ENCODE results near the gene SENP1. TPM values are rescaled to one million over a fixed set of nuclear protein-coding genes. Genes with fewer than 3 reads are reported as not detected.

The SENP1 gene
- total RNA-seq, 1 experiment from 2014 or later: 28.8 TPM

- Mint-ChIP-seq H3K4me1 (peaks cover 20 to 21% of the 10 kb centered on the region in 2 experiments), H3K27me3 (ENCODE audit: low read depth) (no peaks in the 10 kb centered on the region), H3K9me3 (no peaks in the 10 kb centered on the region), H3K27ac (no peak overlapping the region), H3K4me3 (no peak overlapping the region), H3K36me3 (ENCODE audit: insufficient read depth in 1 of 3, low read depth in 3 of 3) (peaks cover 11 to 49% (median 39%) of the 10 kb centered on the region in 3 experiments; a peak in 6 of 7 replicates)
- Histone ChIP-seq H2BK12ac (ENCODE audit: insufficient read length, low read depth, low read length) (no peak overlapping the region), H3K4me2 (ENCODE audit: insufficient read depth, insufficient read length, low read length) (no peak overlapping the region), H3K23me2 (ENCODE audit: insufficient read length, low read depth, low read length, poor library complexity, severe bottlenecking) (peaks cover 8% of the 10 kb centered on the region), H3K18ac (ENCODE audit: insufficient read length, low read depth, low read length) (no peak overlapping the region), H3K4me1 (ENCODE audit: insufficient read depth, low read length) (no peaks in the 10 kb centered on the region; the same call in 1 of the 2 replicates), H2BK15ac (ENCODE audit: low read depth, low read length) (no peak overlapping the region), H2BK20ac (ENCODE audit: low read depth, low read length, poor library complexity, severe bottlenecking) (no peak overlapping the region), H3K27ac (ENCODE audit: insufficient read length, low read depth, low read length) (no peak overlapping the region), H3K79me2 (ENCODE audit: insufficient read depth, low read length) (peaks cover 6% of the 10 kb centered on the region; the same call in 1 of the 2 replicates), H3K27me3 (ENCODE audit: insufficient read depth, low read length) (no peaks in the 10 kb centered on the region), H3K56ac (ENCODE audit: insufficient read length, low read depth, low read length) (no peak overlapping the region), H3T11ph (ENCODE audit: low read length) (no peak overlapping the region), H4K5ac (ENCODE audit: insufficient read length, low read depth, low read length) (no peak overlapping the region), H2BK5ac (ENCODE audit: insufficient read length, low read length) (no peak overlapping the region), H3K14ac (ENCODE audit: insufficient read depth, low read length) (no peak overlapping the region), H2AK5ac (ENCODE audit: insufficient read length, low read length) (no peak overlapping the region), H2BK120ac (ENCODE audit: low read depth, low read length, poor library complexity, severe bottlenecking) (no peak overlapping the region), H3K9me3 (ENCODE audit: control insufficient read depth, low read depth, low read length) (no peaks in the 10 kb centered on the region), H2AFZ (ENCODE audit: low read length) (no peak overlapping the region), H4K20me1 (ENCODE audit: control insufficient read depth, insufficient read depth, insufficient read length) (no peaks in the 10 kb centered on the region), H3K23ac (ENCODE audit: insufficient read length, low read depth, low read length) (no peak overlapping the region), H4K8ac (replicated peaks; ENCODE audit: insufficient read length, low read depth, low read length) (no peak overlapping the region), H3K4ac (ENCODE audit: low read depth, low read length) (no peak overlapping the region), H4K91ac (ENCODE audit: insufficient read length, low read depth, low read length) (no peak overlapping the region), H3K9ac (ENCODE audit: extremely low read depth, insufficient read length, low read length) (no peak overlapping the region), H3K79me1 (ENCODE audit: insufficient read depth, low read depth, low read length, poor library complexity, severe bottlenecking) (no peaks in the 10 kb centered on the region)
- TF ChIP-seq CTCF (conservative IDR thresholded peaks at IDR 0.05): no peak
- WGBS (ENCODE audit: extremely low coverage, insufficient read length, low lambda C conversion rate): no CpG with 5 or more reads among the region's 4 CpGs
- DNase-seq: no peak
Observed at GRCh38 chr12:48123169-48123568, 17.3 kb upstream of the SENP1 start.
